OCI-LY3 (cell line): ENCODE measurements around the gene STK32A.

Experiments used
- H2AFZ ChIP-seq: fragments of 200-600, 300-600 bp; shearing (Covaris generic); 2 replicates; pipeline ENCODE4 v1.6.0; 2014; ENCODE audit warnings: antibody characterized with exemption, low read depth, low read length
- H3K27ac ChIP-seq: fragments of 200-600, 300-600 bp; sonication (generic); 2 replicates; pipeline ENCODE4 v1.5.1; 2014; ENCODE audit warnings: mild to moderate bottlenecking, low read length, moderate library complexity, mixed read lengths
- H3K27me3 ChIP-seq: fragments of 200-600, 300-600 bp; sonication (generic); 2 replicates; pipeline ENCODE4 v1.6.1; 2014; ENCODE audit warnings: low read depth, low read length, mixed read lengths
- H3K36me3 ChIP-seq: fragments of 200-600, 300-600 bp; sonication (generic); replicated peaks from 2 replicates; pipeline ENCODE3; 2014; ENCODE audit warnings: low read depth, low read length, mixed read lengths
- H3K4me1 ChIP-seq: fragments of 300-600, 200-600 bp; sonication (generic); 2 replicates; pipeline ENCODE4 v1.6.1; 2014; ENCODE audit warnings: low read length, mixed read lengths
- H3K4me2 ChIP-seq: fragments of 200-600, 300-600 bp; sonication (generic); 2 replicates; pipeline ENCODE4 v1.6.1; 2014; ENCODE audit warnings: low read length, mixed read lengths
- H3K4me3 ChIP-seq: fragments of 300-600, 200-600 bp; sonication (generic); 2 replicates; pipeline ENCODE4 v1.5.1; 2014; ENCODE audit warnings: antibody characterized with exemption, mild to moderate bottlenecking, low read length, moderate library complexity
- H3K79me2 ChIP-seq: fragments of 300-600, 200-600 bp; shearing (Covaris generic); 2 replicates; pipeline ENCODE4 v1.6.1; 2014; ENCODE audit warnings: mild to moderate bottlenecking, low read length, mixed read lengths
- H3K9ac ChIP-seq: fragments of 300-600, 200-600 bp; shearing (Covaris generic); 2 replicates; pipeline ENCODE4 v1.6.0; 2014; ENCODE audit warnings: mild to moderate bottlenecking, low read length, moderate library complexity
- H3K9me3 ChIP-seq: fragments of 200-600, 300-600 bp; shearing (Covaris generic); 2 replicates; pipeline ENCODE4 v1.6.1; 2014; ENCODE audit warnings: low read length, mixed read lengths; ENCODE audit not compliant: insufficient read depth
- H4K20me1 ChIP-seq: fragments of 200-600, 300-600 bp; sonication (generic); 2 replicates; pipeline ENCODE4 v1.6.1; 2016; ENCODE audit warnings: low read length, mixed read lengths; ENCODE audit not compliant: insufficient read depth
- CTCF ChIP-seq: fragments of 200-600, 300-600 bp; sonication (generic); IDR thresholded peaks from 2 replicates; pipeline ENCODE4 v1.5.1; 2014; ENCODE audit warnings: antibody characterized with exemption, low read length, low read depth
- EZH2phosphoT487 ChIP-seq: fragments of 200-600 bp; shearing (Covaris generic); IDR thresholded peaks from 2 replicates; pipeline ENCODE4 v1.6.1; 2018; ENCODE audit warnings: antibody characterized with exemption, mixed run types, low read depth

STK32A gene

DNA sequence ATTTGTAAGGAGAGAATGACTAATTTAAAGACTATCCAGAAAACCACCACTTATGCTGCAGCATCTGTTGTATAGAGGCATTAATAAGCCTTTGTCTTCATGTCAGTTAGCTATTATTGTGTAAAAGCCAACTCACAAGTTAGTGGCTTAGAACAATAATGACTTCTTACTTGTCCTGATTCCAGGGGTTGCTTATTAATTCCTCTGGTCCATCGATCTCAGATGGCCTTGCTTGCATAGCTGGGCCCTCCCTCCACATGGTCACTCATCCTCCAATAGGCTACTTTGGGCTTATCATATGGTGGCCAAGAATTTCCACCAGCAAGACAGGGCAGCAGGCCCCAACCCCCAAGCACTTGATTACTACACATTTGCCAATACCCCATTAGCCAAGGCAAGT, 44.5 kb upstream of the STK32A start:
- no peak for TF ChIP-seq EZH2phosphoT487
- TF ChIP-seq CTCF, result no peak
- no peak overlapping the region for H3K4me2 ChIP-seq
- H4K20me1 ChIP-seq, result no peaks in the 10 kb centered on the region
- H3K27ac ChIP-seq, result no peak overlapping the region
- no peak overlapping the region for H3K9ac ChIP-seq
- H3K9me3 ChIP-seq, result no peaks in the 10 kb centered on the region
- H3K36me3 ChIP-seq, result no peaks in the 10 kb centered on the region
- no peaks in the 10 kb centered on the region for H3K79me2 ChIP-seq
- no peaks in the 10 kb centered on the region for H3K27me3 ChIP-seq
- no peak overlapping the region for H3K4me3 ChIP-seq
- H2AFZ ChIP-seq, result no peak overlapping the region
- H3K4me1 ChIP-seq, result no peaks in the 10 kb centered on the region

GRCh38 chr5:147193123-147193522, 41.7 kb upstream of the STK32A start:
- H3K9me3 ChIP-seq, result no peaks in the 10 kb centered on the region

GRCh38 chr5:147200004-147200403, 34.8 kb upstream of the STK32A start:
- Histone ChIP-seq H3K27me3 (no peaks in the 10 kb centered on the region), H4K20me1 (no peaks in the 10 kb centered on the region), H3K9me3 (no peaks in the 10 kb centered on the region), H3K4me2 (no peak overlapping the region), H2AFZ (no peak overlapping the region), H3K4me1 (no peaks in the 10 kb centered on the region), H3K4me3 (no peak overlapping the region), H3K79me2 (no peaks in the 10 kb centered on the region), H3K36me3 (no peaks in the 10 kb centered on the region), H3K27ac (no peak overlapping the region), H3K9ac (no peak overlapping the region)
- TF ChIP-seq CTCF, result no peak
- no peak for TF ChIP-seq EZH2phosphoT487

More at GRCh38 chr5:147193123-147193522, 41.7 kb upstream of the STK32A start:
- H3K79me2 ChIP-seq, result no peaks in the 10 kb centered on the region
- H3K27me3 ChIP-seq, result no peaks in the 10 kb centered on the region
- H2AFZ ChIP-seq, result no peak overlapping the region
- H3K27ac ChIP-seq, result no peak overlapping the region
- H3K4me1 ChIP-seq, result no peaks in the 10 kb centered on the region
- no peak for TF ChIP-seq EZH2phosphoT487
- TF ChIP-seq CTCF, result no peak
- no peaks in the 10 kb centered on the region for H3K36me3 ChIP-seq
- H3K4me2 ChIP-seq, result no peak overlapping the region
- H3K4me3 ChIP-seq, result no peak overlapping the region
- no peak overlapping the region for H3K9ac ChIP-seq
- no peaks in the 10 kb centered on the region for H4K20me1 ChIP-seq

GRCh38 chr5:147203213-147203612, 31.6 kb upstream of the STK32A start:
- Histone ChIP-seq H3K27me3 (no peaks in the 10 kb centered on the region), H3K27ac (no peak overlapping the region), H3K4me2 (no peak overlapping the region), H4K20me1 (no peaks in the 10 kb centered on the region), H3K9me3 (no peaks in the 10 kb centered on the region), H3K36me3 (no peaks in the 10 kb centered on the region), H2AFZ (no peak overlapping the region), H3K4me3 (no peak overlapping the region), H3K79me2 (no peaks in the 10 kb centered on the region), H3K9ac (no peak overlapping the region), H3K4me1 (no peaks in the 10 kb centered on the region)
- TF ChIP-seq EZH2phosphoT487 (no peak), CTCF (no peak)
